Colonic mucosa (tissue), 4 donors: ENCODE data around the gene BRMS1. TPM values are rescaled to one million over a fixed set of nuclear protein-coding genes. Genes with fewer than 3 reads are reported as not detected.
"Not testable (repeated sequence)": the region's sequence is repeated elsewhere in the genome, so short reads cannot be mapped to it uniquely, and the experiment has no call there.

Experiments
- DNase-seq: peaks from one replicate; pipeline ENCODE4 v3.0.0-alpha.2; 2020
- H3K27ac ChIP-seq: fragments of 200-600 bp; one replicate; pipeline ENCODE4 v1.8.0; 2021
- H3K27me3 ChIP-seq: fragments of 200-600 bp; one replicate; pipeline ENCODE4 v1.8.0; 2021
- H3K36me3 ChIP-seq: fragments of 200-600 bp; one replicate; pipeline ENCODE4 v1.8.0; 2021
- H3K4me1 ChIP-seq: fragments of 200-600 bp; one replicate; pipeline ENCODE4 v1.8.0; 2021; ENCODE audit warnings: mild to moderate bottlenecking
- H3K4me3 ChIP-seq: fragments of 200-600 bp; one replicate; pipeline ENCODE4 v1.8.0; 2021
- H3K9ac ChIP-seq, 2 donors: one replicate each; pipeline ENCODE4 v1.7.0; 2013; ENCODE audit warnings: control low read depth in 2 of 2, low read depth in 2 of 2, low read length in 2 of 2
- H3K9me3 ChIP-seq: fragments of 200-600 bp; one replicate; pipeline ENCODE4 v1.8.0; 2021
- CTCF ChIP-seq: fragments of 200-600 bp; IDR thresholded peaks from one replicate; pipeline ENCODE4 v1.8.0; 2022; ENCODE audit warnings: antibody characterized with exemption, mild to moderate bottlenecking
- intact Hi-C: fragments of 100-400 bp; cut with DNase I; formaldehyde crosslinking; loops from one replicate; pipeline ENCODE4 v1.14.1; 2022
- total RNA-seq, 2 donors: library from RNA; stranded (reverse); fragmentation: NEBNext Ultra II Directional in 1 of 2; extraction: Animal tissue kit (Norgen Biotek cat#: 25700) in 1 of 2; gene quantifications; one replicate each; pipeline ENCODE4 v1.2.1, GENCODE V29; 2021
- donor health status: healthy.
- donor health status: DM: no; HTN: no; CAD: no.
- donor health status: DM: no; HTN: no; CAD: no.

BRMS1 gene
- 10 to 100 TPM; 31.1 to 64.6 TPM for total RNA-seq

- Histone ChIP-seq H3K27me3 (no peaks in the 10 kb centered on the region), H3K36me3 (peaks cover 7% of the 10 kb centered on the region), H3K9me3 (no peaks in the 10 kb centered on the region), H3K9ac (peak within 1 kb of the TSS; percentile 86 to 98), H3K4me3 (peak within 1 kb of the TSS; percentile 100), H3K4me1 (peaks cover 25% of the 10 kb centered on the region), H3K27ac (peak within 1 kb of the TSS; percentile 77)
- intact Hi-C loops, result no loop called here
- DNase-seq, result peak; percentile 99
- TF ChIP-seq CTCF, result no peak
Observed at GRCh38 chr11:66344550-66345315, at the start of gene BRMS1. TSS of gene BRMS1 (minus strand) at chr11:66345104. CDS start at chr11:66342234, 2,870 bp downstream.

GRCh38 chr11:66393954-66394353, 49.0 kb upstream of the BRMS1 start:
- Histone ChIP-seq H3K4me1 (no peaks in the 10 kb centered on the region), H3K9me3 (no peaks in the 10 kb centered on the region), H3K9ac (no peak overlapping the region), H3K27me3 (no peaks in the 10 kb centered on the region), H3K4me3 (no peak overlapping the region), H3K27ac (no peak overlapping the region), H3K36me3 (no peaks in the 10 kb centered on the region)
- DNase-seq, result no peak
- intact Hi-C loops, result no loop called here
- no peak for TF ChIP-seq CTCF

GRCh38 chr11:66391322-66391721, 46.4 kb upstream of the BRMS1 start:
- intact Hi-C loops, result no loop called here
- no peaks in the 10 kb centered on the region for H3K36me3 ChIP-seq

GRCh38 chr11:66388780-66389386, 44.0 kb upstream of the BRMS1 start:
- H3K27ac ChIP-seq, result no peak overlapping the region
- no peaks in the 10 kb centered on the region for H3K27me3 ChIP-seq
- no peaks in the 10 kb centered on the region for H3K4me1 ChIP-seq
- H3K9ac ChIP-seq, result no peak overlapping the region
- H3K4me3 ChIP-seq, result no peak overlapping the region
- intact Hi-C loops, result loop anchor here (1.0 to 5.0 kb wide), 2 partner anchors 62 to 78 kb away; no protein-coding TSS in a partner anchor
- H3K36me3 ChIP-seq, result no peaks in the 10 kb centered on the region
- H3K9me3 ChIP-seq, result no peaks in the 10 kb centered on the region
- DNase-seq, result peak; percentile 83
- peak; percentile 75 for TF ChIP-seq CTCF

More at GRCh38 chr11:66391322-66391721, 46.4 kb upstream of the BRMS1 start:
- no peak for TF ChIP-seq CTCF
- no peak overlapping the region for H3K9ac ChIP-seq
- H3K9me3 ChIP-seq, result no peaks in the 10 kb centered on the region
- no peak overlapping the region for H3K4me3 ChIP-seq
- no peaks in the 10 kb centered on the region for H3K4me1 ChIP-seq
- H3K27me3 ChIP-seq, result no peaks in the 10 kb centered on the region
- no peak overlapping the region for H3K27ac ChIP-seq
- no peak for DNase-seq

- Histone ChIP-seq H3K9me3 (no peaks in the 10 kb centered on the region), H3K4me3 (no peak overlapping the region), H3K4me1 (no peaks in the 10 kb centered on the region), H3K9ac (peak overlapping the region in 1 of 2 donors; percentile 59), H3K27me3 (no peaks in the 10 kb centered on the region), H3K36me3 (no peaks in the 10 kb centered on the region), H3K27ac (no peak overlapping the region)
- intact Hi-C loops, result loop anchor here (5.0 kb wide), 1 partner anchor 59 kb away; no protein-coding TSS in a partner anchor
- DNase-seq, result peak; percentile 92
- TF ChIP-seq CTCF, result peak; percentile 94
Observed at GRCh38 chr11:66386171-66387069, 41.5 kb upstream of the BRMS1 start.

GRCh38 chr11:66384316-66384715, 39.4 kb upstream of the BRMS1 start:
- H3K27me3 ChIP-seq, H3K4me1 ChIP-seq, H3K9ac ChIP-seq, H3K36me3 ChIP-seq, H3K4me3 ChIP-seq, intact Hi-C loops, DNase-seq, H3K27ac ChIP-seq, H3K9me3 ChIP-seq: not testable (repeated sequence)

- intact Hi-C loops, H3K9ac ChIP-seq, H3K4me3 ChIP-seq, DNase-seq, H3K27me3 ChIP-seq, H3K27ac ChIP-seq, H3K4me1 ChIP-seq, H3K9me3 ChIP-seq, H3K36me3 ChIP-seq: not testable (repeated sequence)
Observed at GRCh38 chr11:66380264-66380663, 35.4 kb upstream of the BRMS1 start.
